Thyroid gland (tissue), 4 donors: ENCODE measurements around the gene PKIG. TPM values are rescaled to one million over a fixed set of nuclear protein-coding genes. Genes with fewer than 3 reads are reported as not detected.

Source experiments
- DNase-seq, 2 donors: peaks; one replicate each; pipeline ENCODE4 v3.0.0-alpha.2; 2019
- H3K27ac ChIP-seq, 3 donors: fragments of 200-600 bp; sonication (generic); 1 replicate in 2 of 3; 2 replicates in 1 of 3; pipeline ENCODE4 v1.5.1; 2016 to 2019; ENCODE audit warnings: mild to moderate bottlenecking in 1 of 3, moderate library complexity in 1 of 3
- H3K27me3 ChIP-seq: fragments of 200-600 bp; sonication (generic); one replicate; pipeline ENCODE4 v1.5.1; 2019
- H3K36me3 ChIP-seq, 2 donors: fragments of 200-600 bp; sonication (generic); one replicate each; pipeline ENCODE4 v1.5.1; 2016 to 2019
- H3K4me1 ChIP-seq, 2 donors: fragments of 200-600 bp; sonication (generic); one replicate each; pipeline ENCODE4 v1.5.1; 2017 to 2019
- H3K4me3 ChIP-seq, 3 donors: fragments of 200-600 bp; sonication (generic); replicated peaks in 1 of 3; 1 replicate in 2 of 3; 2 replicates in 1 of 3; pipeline ENCODE4 v1.5.1; 2016; ENCODE audit warnings: mild to moderate bottlenecking in 1 of 3
- H3K9me3 ChIP-seq: fragments of 200-600 bp; sonication (generic); one replicate; pipeline ENCODE4 v1.5.1; 2017
- CTCF ChIP-seq, 6 experiments: fragments of 200-600 bp in 3 of 6; fragments of 450-650 bp in 3 of 6; sonication (generic) in 3 of 6; IDR thresholded peaks; one replicate each; pipeline ENCODE4 v1.5.1; 2016 to 2019; ENCODE audit warnings: antibody characterized with exemption in 6 of 6, mild to moderate bottlenecking in 2 of 6, inconsistent platforms in 1 of 6, moderate library complexity in 1 of 6
- POLR2A ChIP-seq, 2 donors: fragments of 450-650 bp; IDR thresholded peaks; one replicate each; pipeline ENCODE4 v1.6.1; 2017; ENCODE audit warnings: antibody characterized with exemption in 2 of 2, mild to moderate bottlenecking in 2 of 2, moderate library complexity in 1 of 2
- whole genome bisulfite sequencing, 2 donors: methylation state at CpG; one replicate each; pipeline ENCODE4 v1.1.5; 2017; 5-methylcytosine and 5-hydroxymethylcytosine counted together
- intact Hi-C: fragments of 100-400 bp; cut with DNase I; formaldehyde crosslinking; loops from one replicate; pipeline ENCODE4 v1.15.1; 2023
- total RNA-seq, 4 donors: library from RNA; depleted of rRNA; stranded (reverse); fragments of >200 nt; gene quantifications; one replicate each; pipeline ENCODE4 v1.2.3, GENCODE V29; 2016

The PKIG gene
- total RNA-seq, 4 donors from 2014 or later = 108 to 145 (median 111) TPM

- DNase-seq = no peak
- no peak for TF ChIP-seq CTCF (IDR thresholded peaks at IDR 0.05)
- TF ChIP-seq POLR2A (IDR thresholded peaks at IDR 0.05) = no peak
- H3K4me3 ChIP-seq = no peak overlapping the region
- no peaks in the 10 kb centered on the region for H3K27me3 ChIP-seq
- H3K27ac ChIP-seq = no peak overlapping the region
- WGBS, 2 donors = 85 to 92% methylated on average over 8 of the region's 8 CpGs
- H3K9me3 ChIP-seq = no peaks in the 10 kb centered on the region
- intact Hi-C loops = no loop called here
- H3K4me1 ChIP-seq = peaks cover 13 to 27% of the 10 kb centered on the region in 2 donors
- no peaks in the 10 kb centered on the region for H3K36me3 ChIP-seq
Measured at GRCh38 chr20:44547419-44547818, 35.0 kb upstream of the PKIG start.

- Histone ChIP-seq H3K27me3 (no peaks in the 10 kb centered on the region), H3K4me3 (no peak overlapping the region), H3K9me3 (no peaks in the 10 kb centered on the region), H3K36me3 (no peaks in the 10 kb centered on the region), H3K27ac (no peak overlapping the region), H3K4me1 (peaks cover 23 to 28% of the 10 kb centered on the region in 2 donors)
- TF ChIP-seq POLR2A (IDR thresholded peaks at IDR 0.05) = no peak
- TF ChIP-seq CTCF (IDR thresholded peaks at IDR 0.05) = no peak
- intact Hi-C loops = no loop called here
- no peak for DNase-seq
- WGBS, 2 donors = 67 to 75% methylated on average over 4 of the region's 4 CpGs
Measured at GRCh38 chr20:44549123-44549522, 33.3 kb upstream of the PKIG start.

- WGBS, 2 donors = 97 to 98% methylated on average over 4 of the region's 4 CpGs
- Histone ChIP-seq H3K4me1 (peaks cover 23 to 31% of the 10 kb centered on the region in 2 donors), H3K36me3 (no peaks in the 10 kb centered on the region), H3K27ac (no peak overlapping the region), H3K9me3 (no peaks in the 10 kb centered on the region), H3K27me3 (no peaks in the 10 kb centered on the region), H3K4me3 (no peak overlapping the region)
- intact Hi-C loops = no loop called here
- no peak for DNase-seq
- TF ChIP-seq CTCF (IDR thresholded peaks at IDR 0.05) = no peak
- no peak for TF ChIP-seq POLR2A (IDR thresholded peaks at IDR 0.05)
Measured at GRCh38 chr20:44552050-44552449, 30.3 kb upstream of the PKIG start.

- intact Hi-C loops = no loop called here
- WGBS, 2 donors = 78 to 84% methylated on average over 3 of the region's 3 CpGs
Measured at GRCh38 chr20:44552568-44552949, 29.8 kb upstream of the PKIG start.

More at GRCh38 chr20:44552568-44552949, 29.8 kb upstream of the PKIG start:
- H3K36me3 ChIP-seq = no peaks in the 10 kb centered on the region
- DNase-seq = no peak
- no peaks in the 10 kb centered on the region for H3K9me3 ChIP-seq
- no peaks in the 10 kb centered on the region for H3K27me3 ChIP-seq
- H3K4me3 ChIP-seq = no peak overlapping the region
- peaks cover 23 to 31% of the 10 kb centered on the region in 2 donors for H3K4me1 ChIP-seq
- peak overlapping the region in 2 of 3 donors; percentile 51 to 64 for H3K27ac ChIP-seq
- no peak for TF ChIP-seq CTCF (IDR thresholded peaks at IDR 0.05)
- TF ChIP-seq POLR2A (IDR thresholded peaks at IDR 0.05) = no peak
